SK-N-SH (cell line): ENCODE measurements around the gene ACTL8. TPM values are rescaled to one million over a fixed set of nuclear protein-coding genes. Genes with fewer than 3 reads are reported as not detected.

Experiments used
- CTCF ChIA-PET: fragments of 300-600, 350-600 bp; formaldehyde crosslinking; extraction: SDS; loops from one replicate; lab custom pipeline; 2021; lab: Yijun Ruan, JAX
- POLR2A ChIA-PET: fragments of 350-600 bp; sonication (Branson Sonifier 250); formaldehyde crosslinking; extraction: SDS; loops from one replicate; lab custom pipeline; 2020; ENCODE audit warnings: antibody characterized with exemption, inconsistent platforms; lab: Yijun Ruan, JAX
- DNase-seq: peaks from one replicate; pipeline ENCODE4 v3.0.0; 2012
- H2AFZ ChIP-seq: fragments of 200-600 bp; sonication (generic); 2 replicates; pipeline ENCODE4 v1.8.1; 2016; ENCODE audit warnings: antibody characterized with exemption, mild to moderate bottlenecking, low read depth
- H3F3A ChIP-seq: fragments of 200-600 bp; sonication (generic); replicated peaks from 2 replicates; pipeline ENCODE3; 2016; ENCODE audit warnings: antibody characterized with exemption, mild to moderate bottlenecking; ENCODE audit not compliant: insufficient read depth
- H3K27ac ChIP-seq, 2 experiments: fragments of 200-500 bp in 1 of 2; fragments of 200-600 bp in 1 of 2; sonication (Bioruptor generic) in 1 of 2; sonication (generic), shearing (Covaris generic) in 1 of 2; 2 replicates each; pipeline versions ENCODE4 v1.5.1 to v1.6.1; 2014 to 2016; ENCODE audit warnings: low read depth in 2 of 2, inconsistent platforms in 1 of 2, low read length in 1 of 2, mild to moderate bottlenecking in 1 of 2, mixed read lengths in 1 of 2
- H3K27me3 ChIP-seq: fragments of 200-600 bp; sonication (generic), shearing (Covaris generic); 2 replicates; pipeline ENCODE4 v1.6.1; 2016; ENCODE audit warnings: mixed run types; ENCODE audit not compliant: insufficient read depth
- H3K36me3 ChIP-seq, 2 experiments: fragments of 200-500 bp in 1 of 2; fragments of 200-600 bp in 1 of 2; sonication (Bioruptor generic) in 1 of 2; sonication (generic) in 1 of 2; replicated peaks in 1 of 2; 2 replicates each; pipeline versions ENCODE3 to v1.5.1; 2014 to 2016; ENCODE audit warnings: low read length in 1 of 2, mild to moderate bottlenecking in 1 of 2; ENCODE audit not compliant: insufficient read depth in 2 of 2, control insufficient read depth in 1 of 2
- H3K4me1 ChIP-seq, 2 experiments: fragments of 200-500 bp in 1 of 2; fragments of 200-600 bp in 1 of 2; sonication (Bioruptor generic) in 1 of 2; sonication (generic), shearing (Covaris generic) in 1 of 2; 2 replicates each; pipeline versions ENCODE4 v1.5.1 to v1.6.1; 2014 to 2016; ENCODE audit warnings: low read depth in 1 of 2, low read length in 1 of 2, mixed run types in 1 of 2; ENCODE audit not compliant: insufficient read depth in 2 of 2, control insufficient read depth in 1 of 2
- H3K4me2 ChIP-seq: fragments of 200-600 bp; sonication (generic), shearing (Covaris generic); 2 replicates; pipeline ENCODE4 v1.6.1; 2017; ENCODE audit warnings: mixed run types
- H3K4me3 ChIP-seq, 2 experiments: fragments of 200-500 bp in 1 of 2; fragments of 200-600 bp in 1 of 2; sonication (Bioruptor generic) in 1 of 2; sonication (generic), shearing (Covaris generic) in 1 of 2; 2 replicates each; pipeline versions ENCODE4 v1.5.1 to v1.8.1; 2014 to 2016; ENCODE audit warnings: low read depth in 2 of 2, inconsistent platforms in 1 of 2, low read length in 1 of 2, mild to moderate bottlenecking in 1 of 2, mixed read lengths in 1 of 2, moderate library complexity in 1 of 2
- H3K79me2 ChIP-seq: fragments of 200-600 bp; sonication (generic); 2 replicates; pipeline ENCODE4 v1.8.1; 2017; ENCODE audit warnings: mild to moderate bottlenecking; ENCODE audit not compliant: insufficient read depth
- H3K9ac ChIP-seq: fragments of 200-600 bp; sonication (generic); 2 replicates; pipeline ENCODE4 v1.6.1; 2017; ENCODE audit warnings: mixed run types
- H3K9me2 ChIP-seq: fragments of 200-600 bp; sonication (generic); 2 replicates; pipeline ENCODE4 v1.6.1; 2017; ENCODE audit warnings: mixed run types
- H3K9me3 ChIP-seq: fragments of 200-600 bp; sonication (generic); 2 replicates; pipeline ENCODE4 v1.6.1; 2017; ENCODE audit warnings: mixed run types, mild to moderate bottlenecking, moderate library complexity
- H4K20me1 ChIP-seq: fragments of 200-600 bp; sonication (generic); 2 replicates; pipeline ENCODE4 v1.6.1; 2017; ENCODE audit warnings: mild to moderate bottlenecking, mixed run types; ENCODE audit not compliant: insufficient read depth
- CHD2 ChIP-seq: fragments of 150-350 bp; IDR thresholded peaks from 2 replicates; pipeline ENCODE4 v1.6.1; 2018; ENCODE audit warnings: low read length; ENCODE audit not compliant: partially characterized antibody
- ELF1 ChIP-seq: IDR thresholded peaks from 2 replicates; pipeline ENCODE4 v1.4.0; 2012
- EP300 ChIP-seq, 2 experiments: IDR thresholded peaks; 2 replicates each; pipeline versions ENCODE4 v1.4.0 to v1.6.1; 2012; ENCODE audit warnings: borderline replicate concordance in 1 of 2, low read depth in 1 of 2, low read length in 1 of 2
- FOXM1 ChIP-seq: IDR thresholded peaks from 2 replicates; pipeline ENCODE4 v1.4.0; 2012; ENCODE audit warnings: low read depth, mild to moderate bottlenecking
- IRF3 ChIP-seq: fragments of 150-350 bp; IDR thresholded peaks from 2 replicates; pipeline ENCODE4 v1.6.1; 2016; ENCODE audit warnings: mild to moderate bottlenecking, low read depth, low read length
- MEF2A ChIP-seq: IDR thresholded peaks from 2 replicates; pipeline ENCODE4 v1.4.0; 2012; ENCODE audit warnings: low read depth, borderline replicate concordance
- POLR2AphosphoS5 ChIP-seq: IDR thresholded peaks from 2 replicates; pipeline ENCODE4 v1.6.1; 2012; ENCODE audit warnings: low read depth, low read length
- RCOR1 ChIP-seq: fragments of 150-350 bp; IDR thresholded peaks from 2 replicates; pipeline ENCODE4 v1.6.1; 2017; ENCODE audit warnings: antibody characterized with exemption, low read length
- TCF12 ChIP-seq: IDR thresholded peaks from 2 replicates; pipeline ENCODE4 v1.4.0; 2012
- TEAD4 ChIP-seq: IDR thresholded peaks from 2 replicates; pipeline ENCODE4 v1.4.0; 2012; ENCODE audit warnings: mild to moderate bottlenecking, borderline replicate concordance; ENCODE audit not compliant: insufficient read depth
- WGBS: methylation state at CpG from one replicate; pipeline ENCODE4 v1.1.6; 2017; ENCODE audit warnings: low lambda C conversion rate; 5-methylcytosine and 5-hydroxymethylcytosine counted together
- polyA plus RNA-seq, 3 experiments: library from polyadenylated mRNA; depleted of rRNA; stranded (reverse); fragments of >200 nt; gene quantifications; 2 replicates each; pipeline ENCODE4 v1.2.3, GENCODE V29; 2012

The ACTL8 gene
- polyA plus RNA-seq, 1 of the 3 experiments (the other 2 are of a cell fraction) = 0.05 TPM

- no peak for TF ChIP-seq FOXM1
These were observed 12.0 kb upstream of the ACTL8 start (continued) for GRCh38 chr1:17743008-17743647.

GRCh38 chr1:17743925-17744324, 11.2 kb upstream of the ACTL8 start:
- no peak overlapping the region for H3K9ac ChIP-seq
- no peak overlapping the region for H2AFZ ChIP-seq
- 71% methylated on average over 3 of the region's 3 CpGs for WGBS
- POLR2A ChIA-PET = no interaction called here
- no peak overlapping the region for H3K4me2 ChIP-seq
- no peaks in the 10 kb centered on the region for H4K20me1 ChIP-seq
- H3K36me3 ChIP-seq = no peaks in the 10 kb centered on the region
- DNase-seq = no peak
- peaks cover 0 to 21% of the 10 kb centered on the region in 2 experiments; a peak in 1 of 4 replicates for H3K4me1 ChIP-seq
- H3K4me3 ChIP-seq = no peak overlapping the region
- H3F3A ChIP-seq = no peaks in the 10 kb centered on the region
- CTCF ChIA-PET = interaction anchor here (0.6 to 1.9 kb wide), 6 partner anchors 13 to 1257 kb away, joined by 3 to 8 read pairs (median 3); no protein-coding TSS in a partner anchor
- no peaks in the 10 kb centered on the region for H3K27me3 ChIP-seq
- no peaks in the 10 kb centered on the region for H3K9me2 ChIP-seq
- no peaks in the 10 kb centered on the region for H3K79me2 ChIP-seq
- no peak for TF ChIP-seq CHD2
- TF ChIP-seq RCOR1 = no peak
- no peak for TF ChIP-seq IRF3
- no peak for TF ChIP-seq EP300 (IDR thresholded peaks at IDR 0.05; ENCODE audit: borderline replicate concordance in 1 of 2, low read depth in 1 of 2, low read length in 1 of 2)
- no peaks in the 10 kb centered on the region for H3K9me3 ChIP-seq
- H3K27ac ChIP-seq = no peak overlapping the region

GRCh38 chr1:17744666-17745478, 10.3 kb upstream of the ACTL8 start:
- H3K79me2 ChIP-seq = no peaks in the 10 kb centered on the region
- H3K27me3 ChIP-seq = no peaks in the 10 kb centered on the region
- no peaks in the 10 kb centered on the region for H3K9me3 ChIP-seq
- 83% methylated on average over 7 of the region's 11 CpGs for WGBS
- H3K4me1 ChIP-seq = peaks cover 0 to 21% of the 10 kb centered on the region in 2 experiments; a peak in 1 of 4 replicates
- H3K9me2 ChIP-seq = no peaks in the 10 kb centered on the region
- no peaks in the 10 kb centered on the region for H3K36me3 ChIP-seq
- H3K4me3 ChIP-seq = no peak overlapping the region
- no peak overlapping the region for H3K4me2 ChIP-seq
- ChIA-PET POLR2A (interaction anchor here (1.0 kb wide), 1 partner anchor 136 kb away, joined by 3 read pairs; no protein-coding TSS in a partner anchor), CTCF (interaction anchor here (0.6 to 1.9 kb wide), 7 partner anchors 11 to 179 kb away, joined by 3 to 8 read pairs (median 3); partner anchors contain the start of gene ACTL8)
- H4K20me1 ChIP-seq = no peaks in the 10 kb centered on the region
- H3F3A ChIP-seq = no peaks in the 10 kb centered on the region
- DNase-seq = no peak
- no peak overlapping the region for H3K9ac ChIP-seq
- no peak overlapping the region for H3K27ac ChIP-seq
- H2AFZ ChIP-seq = no peak overlapping the region
- TF ChIP-seq TCF12 (no peak), POLR2AphosphoS5 (no peak), MEF2A (no peak), TEAD4 (no peak), ELF1 (no peak)
